HEK293 (cell line): ENCODE results near the gene GABBR2.

Experiments used
- CTCF ChIA-PET: fragments of 350-600 bp; formaldehyde crosslinking; extraction: SDS; loops from one replicate; lab custom pipeline; 2021; ENCODE audit warnings: antibody characterized with exemption; lab: Yijun Ruan, JAX
- POLR2A ChIA-PET: fragments of 300-600 bp; formaldehyde crosslinking; extraction: SDS; loops from one replicate; lab custom pipeline; 2020; ENCODE audit warnings: antibody characterized with exemption, inconsistent platforms; lab: Yijun Ruan, JAX
- H3K27ac ChIP-seq: fragments of 200-500 bp; sonication (Bioruptor generic); 2 replicates; pipeline ENCODE4 v1.5.1; 2014; ENCODE audit warnings: low read depth, low read length, control low read depth, inconsistent platforms; ENCODE audit errors: extremely low read depth
- H3K36me3 ChIP-seq, 2 experiments: fragments of 200-500 bp in 1 of 2; sonication (Bioruptor generic) in 1 of 2; 1 replicate in 1 of 2; 2 replicates in 1 of 2; pipeline ENCODE4 v1.5.1; 2014 to 2017; ENCODE audit warnings: inconsistent platforms in 2 of 2, low read length in 2 of 2; ENCODE audit not compliant: control insufficient read depth in 2 of 2, insufficient read depth in 1 of 2
- H3K4me1 ChIP-seq: fragments of 200-500 bp; sonication (Bioruptor generic); 2 replicates; pipeline ENCODE4 v1.5.1; 2014; ENCODE audit warnings: mild to moderate bottlenecking, low read length, inconsistent platforms; ENCODE audit not compliant: control insufficient read depth, insufficient read depth
- H3K4me3 ChIP-seq: 2 replicates; pipeline ENCODE4 v1.5.1; 2011; ENCODE audit warnings: low read depth, mild to moderate bottlenecking, control low read depth, low read length, moderate library complexity
- H3K9me3 ChIP-seq: fragments of 200-500 bp; sonication (Bioruptor generic); 2 replicates; pipeline ENCODE4 v1.5.1; 2014; ENCODE audit warnings: low read depth, low read length, inconsistent platforms; ENCODE audit not compliant: control insufficient read depth, insufficient read depth
- BCL11A ChIP-seq: fragments of 450-650 bp; formaldehyde crosslinking; IDR thresholded peaks from 2 replicates; pipeline ENCODE4 v1.5.1; 2016; ENCODE audit warnings: low read depth, missing biosample characterization, missing genetic modification characterization
- HOXD13 ChIP-seq: sonication (generic); formaldehyde crosslinking; IDR thresholded peaks from 2 replicates; pipeline ENCODE4 v1.8.0; 2022; ENCODE audit warnings: missing genetic modification reagents, borderline replicate concordance
- REPIN1 ChIP-seq: fragments of 450-650 bp; formaldehyde crosslinking; IDR thresholded peaks from 2 replicates; pipeline ENCODE4 v1.5.1; 2017; ENCODE audit warnings: missing biosample characterization, missing genetic modification characterization, low read depth
- ZNF10 ChIP-seq: fragments of 450-650 bp; formaldehyde crosslinking; IDR thresholded peaks from 2 replicates; pipeline ENCODE4 v1.5.1; 2017; ENCODE audit warnings: missing biosample characterization, missing genetic modification characterization
- ZNF433 ChIP-seq: fragments of 450-650 bp; formaldehyde crosslinking; IDR thresholded peaks from 2 replicates; pipeline ENCODE4 v1.5.1; 2016; ENCODE audit warnings: missing biosample characterization, missing genetic modification characterization, low read depth
- ZNF600 ChIP-seq: fragments of 450-650 bp; formaldehyde crosslinking; IDR thresholded peaks from 2 replicates; pipeline ENCODE4 v1.5.1; 2016; ENCODE audit warnings: missing biosample characterization, missing genetic modification characterization
- ZNF623 ChIP-seq: fragments of 450-650 bp; formaldehyde crosslinking; IDR thresholded peaks from 2 replicates; pipeline ENCODE4 v1.5.1; 2016; ENCODE audit warnings: missing biosample characterization, missing genetic modification characterization
- ZNF768 ChIP-seq: fragments of 450-650 bp; formaldehyde crosslinking; IDR thresholded peaks from 2 replicates; pipeline ENCODE4 v1.5.1; 2018; ENCODE audit warnings: missing biosample characterization, mild to moderate bottlenecking, missing genetic modification characterization
- ZNF776 ChIP-seq: fragments of 450-650 bp; formaldehyde crosslinking; IDR thresholded peaks from 2 replicates; pipeline ENCODE4 v1.5.0; 2017; ENCODE audit warnings: missing biosample characterization, missing genetic modification characterization, borderline replicate concordance
- ZNF837 ChIP-seq: fragments of 450-650 bp; formaldehyde crosslinking; IDR thresholded peaks from 2 replicates; pipeline ENCODE4 v1.5.1; 2016; ENCODE audit warnings: missing biosample characterization, missing genetic modification characterization
- TF ChIP-seq, protein P1 (sequence below): fragments of 450-650 bp; formaldehyde crosslinking; IDR thresholded peaks from 2 replicates; pipeline ENCODE4 v1.5.1; 2016; ENCODE audit warnings: missing biosample characterization, missing genetic modification characterization
- TF ChIP-seq, protein P2 (sequence below): fragments of 450-650 bp; formaldehyde crosslinking; IDR thresholded peaks from 2 replicates; pipeline ENCODE4 v1.5.1; 2016; ENCODE audit warnings: missing biosample characterization, missing genetic modification characterization
- TF ChIP-seq, protein P3 (sequence below): fragments of 450-650 bp; formaldehyde crosslinking; IDR thresholded peaks from 2 replicates; pipeline ENCODE4 v1.5.1; 2017; ENCODE audit warnings: missing biosample characterization, missing genetic modification characterization
- TF ChIP-seq, protein P4 (sequence below): fragments of 450-650 bp; formaldehyde crosslinking; IDR thresholded peaks from 2 replicates; pipeline ENCODE4 v1.5.1; 2016; ENCODE audit warnings: missing biosample characterization, missing genetic modification characterization, borderline replicate concordance
- TF ChIP-seq, protein P5 (sequence below): fragments of 450-650 bp; formaldehyde crosslinking; IDR thresholded peaks from 2 replicates; pipeline ENCODE4 v1.5.1; 2016; ENCODE audit warnings: missing biosample characterization, missing genetic modification characterization
- TF ChIP-seq, protein P6 (sequence below): fragments of 450-650 bp; formaldehyde crosslinking; conservative IDR thresholded peaks from 2 replicates; pipeline ENCODE4 v1.5.1; 2016; ENCODE audit warnings: low read depth, missing biosample characterization, missing genetic modification characterization

GABBR2 gene

DNA sequence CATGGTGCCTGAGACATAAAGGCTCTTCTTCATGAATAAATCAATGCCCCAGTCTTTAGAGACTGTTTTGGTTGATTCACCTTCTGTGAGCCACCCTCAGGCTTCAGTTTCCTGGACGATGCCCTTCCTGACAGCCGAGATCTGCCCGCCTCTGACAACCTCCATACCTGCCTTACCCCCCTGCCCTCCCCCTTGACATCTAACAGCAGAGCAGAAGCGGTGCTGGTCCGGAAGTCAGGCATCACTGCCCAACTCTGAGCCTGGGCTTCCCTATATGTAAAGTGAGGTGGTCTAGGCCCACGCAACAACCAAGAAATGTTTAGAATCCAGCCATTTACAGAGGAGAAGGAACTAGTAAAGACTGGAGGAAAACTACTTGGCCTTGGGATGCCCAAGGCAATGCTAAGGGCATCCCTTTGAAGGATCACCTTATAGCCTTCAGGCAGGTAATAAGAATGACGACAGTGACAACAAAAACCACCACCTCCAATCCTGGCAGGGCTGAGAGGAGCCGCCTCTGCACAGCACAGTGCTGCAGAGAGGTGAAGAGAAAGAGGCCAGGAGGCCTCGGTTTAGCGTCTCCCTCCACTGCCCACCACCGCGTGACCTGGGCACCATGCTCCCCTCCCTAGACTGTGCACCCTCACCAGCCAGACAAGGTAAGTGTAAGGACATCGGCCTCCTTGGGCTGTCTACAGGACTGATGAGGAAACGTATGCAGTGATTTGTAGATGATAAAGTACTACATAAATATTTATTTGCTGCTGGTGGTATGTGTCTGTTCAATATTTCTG lies 35.3 kb upstream of the GABBR2 start (continued):
- TF ChIP-seq, protein P1, sequence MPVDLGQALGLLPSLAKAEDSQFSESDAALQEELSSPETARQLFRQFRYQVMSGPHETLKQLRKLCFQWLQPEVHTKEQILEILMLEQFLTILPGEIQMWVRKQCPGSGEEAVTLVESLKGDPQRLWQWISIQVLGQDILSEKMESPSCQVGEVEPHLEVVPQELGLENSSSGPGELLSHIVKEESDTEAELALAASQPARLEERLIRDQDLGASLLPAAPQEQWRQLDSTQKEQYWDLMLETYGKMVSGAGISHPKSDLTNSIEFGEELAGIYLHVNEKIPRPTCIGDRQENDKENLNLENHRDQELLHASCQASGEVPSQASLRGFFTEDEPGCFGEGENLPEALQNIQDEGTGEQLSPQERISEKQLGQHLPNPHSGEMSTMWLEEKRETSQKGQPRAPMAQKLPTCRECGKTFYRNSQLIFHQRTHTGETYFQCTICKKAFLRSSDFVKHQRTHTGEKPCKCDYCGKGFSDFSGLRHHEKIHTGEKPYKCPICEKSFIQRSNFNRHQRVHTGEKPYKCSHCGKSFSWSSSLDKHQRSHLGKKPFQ (tag by site-specific recombination) = no peak
- TF ChIP-seq HOXD13 (no peak), BCL11A (tag by site-specific recombination) (no peak), ZNF768 (tag by site-specific recombination) (no peak), ZNF10 (tag by site-specific recombination) (no peak), ZNF837 (tag by site-specific recombination) (no peak), ZNF433 (tag by site-specific recombination) (no peak)
- TF ChIP-seq, protein P2, sequence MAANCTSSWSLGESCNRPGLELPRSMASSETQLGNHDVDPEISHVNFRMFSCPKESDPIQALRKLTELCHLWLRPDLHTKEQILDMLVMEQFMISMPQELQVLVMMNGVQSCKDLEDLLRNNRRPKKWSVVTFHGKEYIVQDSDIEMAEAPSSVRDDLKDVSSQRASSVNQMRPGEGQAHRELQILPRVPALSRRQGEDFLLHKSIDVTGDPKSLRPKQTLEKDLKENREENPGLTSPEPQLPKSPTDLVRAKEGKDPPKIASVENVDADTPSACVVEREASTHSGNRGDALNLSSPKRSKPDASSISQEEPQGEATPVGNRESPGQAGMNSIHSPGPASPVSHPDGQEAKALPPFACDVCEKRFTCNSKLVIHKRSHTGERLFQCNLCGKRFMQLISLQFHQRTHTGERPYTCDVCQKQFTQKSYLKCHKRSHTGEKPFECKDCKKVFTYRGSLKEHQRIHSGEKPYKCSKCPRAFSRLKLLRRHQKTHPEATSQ (tag by site-specific recombination) = no peak
- TF ChIP-seq, protein P3, sequence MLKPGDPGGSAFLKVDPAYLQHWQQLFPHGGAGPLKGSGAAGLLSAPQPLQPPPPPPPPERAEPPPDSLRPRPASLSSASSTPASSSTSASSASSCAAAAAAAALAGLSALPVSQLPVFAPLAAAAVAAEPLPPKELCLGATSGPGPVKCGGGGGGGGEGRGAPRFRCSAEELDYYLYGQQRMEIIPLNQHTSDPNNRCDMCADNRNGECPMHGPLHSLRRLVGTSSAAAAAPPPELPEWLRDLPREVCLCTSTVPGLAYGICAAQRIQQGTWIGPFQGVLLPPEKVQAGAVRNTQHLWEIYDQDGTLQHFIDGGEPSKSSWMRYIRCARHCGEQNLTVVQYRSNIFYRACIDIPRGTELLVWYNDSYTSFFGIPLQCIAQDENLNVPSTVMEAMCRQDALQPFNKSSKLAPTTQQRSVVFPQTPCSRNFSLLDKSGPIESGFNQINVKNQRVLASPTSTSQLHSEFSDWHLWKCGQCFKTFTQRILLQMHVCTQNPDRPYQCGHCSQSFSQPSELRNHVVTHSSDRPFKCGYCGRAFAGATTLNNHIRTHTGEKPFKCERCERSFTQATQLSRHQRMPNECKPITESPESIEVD (tag by site-specific recombination) = no peak

DNA sequence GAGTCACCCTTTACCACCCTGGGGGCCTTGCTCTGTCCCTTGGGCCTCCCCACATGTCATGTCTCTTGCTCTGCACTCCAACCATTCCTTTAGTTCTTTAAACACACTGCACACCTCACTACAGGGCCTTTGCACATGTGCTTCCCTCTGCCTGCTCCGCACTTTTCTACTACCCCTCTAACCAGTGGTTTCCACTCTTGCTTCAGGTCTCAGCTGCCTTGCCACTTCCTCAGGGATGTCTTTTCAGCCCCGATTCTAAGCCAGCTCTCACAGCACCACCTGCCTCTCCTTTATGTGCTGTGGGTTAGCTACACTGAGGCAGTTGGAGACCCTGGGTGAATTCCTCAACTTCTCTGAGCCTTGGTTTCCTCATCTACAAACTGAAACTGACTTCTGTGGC lies 34.6 kb upstream of the GABBR2 start:
- TF ChIP-seq ZNF600 (tag by site-specific recombination) = no peak
- peak; percentile 22; the same call in 1 of the 2 replicates for TF ChIP-seq ZNF623 (tag by site-specific recombination)
- TF ChIP-seq REPIN1 (tag by site-specific recombination) = no peak
- TF ChIP-seq ZNF776 (tag by site-specific recombination) = no peak
- TF ChIP-seq, protein P4, sequence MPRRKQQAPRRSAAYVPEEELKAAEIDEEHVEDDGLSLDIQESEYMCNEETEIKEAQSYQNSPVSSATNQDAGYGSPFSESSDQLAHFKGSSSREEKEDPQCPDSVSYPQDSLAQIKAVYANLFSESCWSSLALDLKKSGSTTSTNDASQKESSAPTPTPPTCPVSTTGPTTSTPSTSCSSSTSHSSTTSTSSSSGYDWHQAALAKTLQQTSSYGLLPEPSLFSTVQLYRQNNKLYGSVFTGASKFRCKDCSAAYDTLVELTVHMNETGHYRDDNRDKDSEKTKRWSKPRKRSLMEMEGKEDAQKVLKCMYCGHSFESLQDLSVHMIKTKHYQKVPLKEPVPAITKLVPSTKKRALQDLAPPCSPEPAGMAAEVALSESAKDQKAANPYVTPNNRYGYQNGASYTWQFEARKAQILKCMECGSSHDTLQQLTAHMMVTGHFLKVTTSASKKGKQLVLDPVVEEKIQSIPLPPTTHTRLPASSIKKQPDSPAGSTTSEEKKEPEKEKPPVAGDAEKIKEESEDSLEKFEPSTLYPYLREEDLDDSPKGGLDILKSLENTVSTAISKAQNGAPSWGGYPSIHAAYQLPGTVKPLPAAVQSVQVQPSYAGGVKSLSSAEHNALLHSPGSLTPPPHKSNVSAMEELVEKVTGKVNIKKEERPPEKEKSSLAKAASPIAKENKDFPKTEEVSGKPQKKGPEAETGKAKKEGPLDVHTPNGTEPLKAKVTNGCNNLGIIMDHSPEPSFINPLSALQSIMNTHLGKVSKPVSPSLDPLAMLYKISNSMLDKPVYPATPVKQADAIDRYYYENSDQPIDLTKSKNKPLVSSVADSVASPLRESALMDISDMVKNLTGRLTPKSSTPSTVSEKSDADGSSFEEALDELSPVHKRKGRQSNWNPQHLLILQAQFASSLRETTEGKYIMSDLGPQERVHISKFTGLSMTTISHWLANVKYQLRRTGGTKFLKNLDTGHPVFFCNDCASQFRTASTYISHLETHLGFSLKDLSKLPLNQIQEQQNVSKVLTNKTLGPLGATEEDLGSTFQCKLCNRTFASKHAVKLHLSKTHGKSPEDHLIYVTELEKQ (tag by site-specific recombination) = no peak
- TF ChIP-seq, protein P5, sequence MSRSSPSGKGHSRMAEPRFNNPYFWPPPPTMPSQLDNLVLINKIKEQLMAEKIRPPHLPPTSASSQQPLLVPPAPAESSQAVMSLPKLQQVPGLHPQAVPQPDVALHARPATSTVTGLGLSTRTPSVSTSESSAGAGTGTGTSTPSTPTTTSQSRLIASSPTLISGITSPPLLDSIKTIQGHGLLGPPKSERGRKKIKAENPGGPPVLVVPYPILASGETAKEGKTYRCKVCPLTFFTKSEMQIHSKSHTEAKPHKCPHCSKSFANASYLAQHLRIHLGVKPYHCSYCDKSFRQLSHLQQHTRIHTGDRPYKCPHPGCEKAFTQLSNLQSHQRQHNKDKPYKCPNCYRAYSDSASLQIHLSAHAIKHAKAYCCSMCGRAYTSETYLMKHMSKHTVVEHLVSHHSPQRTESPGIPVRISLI = no peak
- TF ChIP-seq, protein P6, sequence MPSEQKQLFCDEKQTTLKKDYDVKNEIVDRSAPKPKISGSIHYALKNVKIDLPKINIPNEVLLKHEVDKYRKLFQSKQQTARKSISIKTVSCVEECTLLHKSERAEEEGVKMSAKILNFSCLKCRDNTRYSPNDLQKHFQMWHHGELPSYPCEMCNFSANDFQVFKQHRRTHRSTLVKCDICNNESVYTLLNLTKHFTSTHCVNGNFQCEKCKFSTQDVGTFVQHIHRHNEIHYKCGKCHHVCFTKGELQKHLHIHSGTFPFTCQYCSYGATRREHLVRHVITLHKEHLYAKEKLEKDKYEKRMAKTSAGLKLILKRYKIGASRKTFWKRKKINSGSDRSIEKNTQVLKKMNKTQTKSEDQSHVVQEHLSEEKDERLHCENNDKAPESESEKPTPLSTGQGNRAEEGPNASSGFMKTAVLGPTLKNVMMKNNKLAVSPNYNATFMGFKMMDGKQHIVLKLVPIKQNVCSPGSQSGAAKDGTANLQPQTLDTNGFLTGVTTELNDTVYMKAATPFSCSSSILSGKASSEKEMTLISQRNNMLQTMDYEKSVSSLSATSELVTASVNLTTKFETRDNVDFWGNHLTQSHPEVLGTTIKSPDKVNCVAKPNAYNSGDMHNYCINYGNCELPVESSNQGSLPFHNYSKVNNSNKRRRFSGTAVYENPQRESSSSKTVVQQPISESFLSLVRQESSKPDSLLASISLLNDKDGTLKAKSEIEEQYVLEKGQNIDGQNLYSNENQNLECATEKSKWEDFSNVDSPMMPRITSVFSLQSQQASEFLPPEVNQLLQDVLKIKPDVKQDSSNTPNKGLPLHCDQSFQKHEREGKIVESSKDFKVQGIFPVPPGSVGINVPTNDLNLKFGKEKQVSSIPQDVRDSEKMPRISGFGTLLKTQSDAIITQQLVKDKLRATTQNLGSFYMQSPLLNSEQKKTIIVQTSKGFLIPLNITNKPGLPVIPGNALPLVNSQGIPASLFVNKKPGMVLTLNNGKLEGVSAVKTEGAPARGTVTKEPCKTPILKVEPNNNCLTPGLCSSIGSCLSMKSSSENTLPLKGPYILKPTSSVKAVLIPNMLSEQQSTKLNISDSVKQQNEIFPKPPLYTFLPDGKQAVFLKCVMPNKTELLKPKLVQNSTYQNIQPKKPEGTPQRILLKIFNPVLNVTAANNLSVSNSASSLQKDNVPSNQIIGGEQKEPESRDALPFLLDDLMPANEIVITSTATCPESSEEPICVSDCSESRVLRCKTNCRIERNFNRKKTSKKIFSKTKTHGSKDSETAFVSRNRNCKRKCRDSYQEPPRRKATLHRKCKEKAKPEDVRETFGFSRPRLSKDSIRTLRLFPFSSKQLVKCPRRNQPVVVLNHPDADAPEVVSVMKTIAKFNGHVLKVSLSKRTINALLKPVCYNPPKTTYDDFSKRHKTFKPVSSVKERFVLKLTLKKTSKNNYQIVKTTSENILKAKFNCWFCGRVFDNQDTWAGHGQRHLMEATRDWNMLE = no peak
- TF ChIP-seq, all 188 proteins: peak for 1
- ChIA-PET POLR2A (no interaction called here), CTCF (no interaction called here)
- no peaks in the 10 kb centered on the region for H3K9me3 ChIP-seq
- no peaks in the 10 kb centered on the region for H3K4me1 ChIP-seq
- no peak overlapping the region for H3K4me3 ChIP-seq
- peaks cover 0 to 61% of the 10 kb centered on the region in 2 experiments; a peak in 2 of 3 replicates for H3K36me3 ChIP-seq
- H3K27ac ChIP-seq = no peak overlapping the region
